HPDE6-E6E7 (cell line): Measurements from ENCODE around the gene WASHC4.
A peak's percentile ranks its signal among the peaks of the same experiment; 100 is the strongest.

Experiments used
- DNase-seq: peaks from one replicate; pipeline ENCODE4 v3.0.0; 2011; ENCODE audit warnings: missing footprints; ENCODE audit errors: extremely low spot score

Gene WASHC4, protein sequence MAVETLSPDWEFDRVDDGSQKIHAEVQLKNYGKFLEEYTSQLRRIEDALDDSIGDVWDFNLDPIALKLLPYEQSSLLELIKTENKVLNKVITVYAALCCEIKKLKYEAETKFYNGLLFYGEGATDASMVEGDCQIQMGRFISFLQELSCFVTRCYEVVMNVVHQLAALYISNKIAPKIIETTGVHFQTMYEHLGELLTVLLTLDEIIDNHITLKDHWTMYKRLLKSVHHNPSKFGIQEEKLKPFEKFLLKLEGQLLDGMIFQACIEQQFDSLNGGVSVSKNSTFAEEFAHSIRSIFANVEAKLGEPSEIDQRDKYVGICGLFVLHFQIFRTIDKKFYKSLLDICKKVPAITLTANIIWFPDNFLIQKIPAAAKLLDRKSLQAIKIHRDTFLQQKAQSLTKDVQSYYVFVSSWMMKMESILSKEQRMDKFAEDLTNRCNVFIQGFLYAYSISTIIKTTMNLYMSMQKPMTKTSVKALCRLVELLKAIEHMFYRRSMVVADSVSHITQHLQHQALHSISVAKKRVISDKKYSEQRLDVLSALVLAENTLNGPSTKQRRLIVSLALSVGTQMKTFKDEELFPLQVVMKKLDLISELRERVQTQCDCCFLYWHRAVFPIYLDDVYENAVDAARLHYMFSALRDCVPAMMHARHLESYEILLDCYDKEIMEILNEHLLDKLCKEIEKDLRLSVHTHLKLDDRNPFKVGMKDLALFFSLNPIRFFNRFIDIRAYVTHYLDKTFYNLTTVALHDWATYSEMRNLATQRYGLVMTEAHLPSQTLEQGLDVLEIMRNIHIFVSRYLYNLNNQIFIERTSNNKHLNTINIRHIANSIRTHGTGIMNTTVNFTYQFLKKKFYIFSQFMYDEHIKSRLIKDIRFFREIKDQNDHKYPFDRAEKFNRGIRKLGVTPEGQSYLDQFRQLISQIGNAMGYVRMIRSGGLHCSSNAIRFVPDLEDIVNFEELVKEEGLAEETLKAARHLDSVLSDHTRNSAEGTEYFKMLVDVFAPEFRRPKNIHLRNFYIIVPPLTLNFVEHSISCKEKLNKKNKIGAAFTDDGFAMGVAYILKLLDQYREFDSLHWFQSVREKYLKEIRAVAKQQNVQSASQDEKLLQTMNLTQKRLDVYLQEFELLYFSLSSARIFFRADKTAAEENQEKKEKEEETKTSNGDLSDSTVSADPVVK

GRCh38 chr12:105107494-105108371 lies at the start of gene WASHC4:
Gene WASHC4, plus strand, starts transcription at chr12:105107731. Its CDS starts 70 bp downstream, at chr12:105107801.
- peak; percentile 96 for DNase-seq

- peak; percentile 25 for DNase-seq
Measured at GRCh38 chr12:105060715-105061378, 46.7 kb upstream of the WASHC4 start.

- DNase-seq, result no peak
Measured at GRCh38 chr12:105064564-105065178, 42.9 kb upstream of the WASHC4 start.

GRCh38 chr12:105067511-105068031 lies 40.0 kb upstream of the WASHC4 start:
- no peak for DNase-seq

- DNase-seq, result no peak
Measured at GRCh38 chr12:105069936-105070702, 37.4 kb upstream of the WASHC4 start.

DNA sequence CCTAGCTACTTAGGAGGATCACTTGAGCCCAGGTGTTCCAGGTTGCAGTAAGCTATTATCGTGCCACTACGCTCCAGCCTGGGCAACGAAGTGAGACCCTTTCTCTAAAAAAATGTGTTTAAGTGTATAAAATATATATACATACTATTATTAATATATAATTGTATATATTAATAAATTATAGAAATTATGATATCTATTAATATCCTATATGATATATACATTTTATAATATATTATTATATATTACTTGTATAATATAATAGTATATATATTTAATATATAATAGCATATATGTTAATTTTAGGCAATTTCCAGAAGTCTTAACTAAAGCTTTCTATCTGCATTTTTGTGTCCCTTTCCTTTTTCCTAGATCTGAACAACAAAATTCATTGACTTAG lies 35.5 kb upstream of the WASHC4 start:
- DNase-seq, result no peak

DNA sequence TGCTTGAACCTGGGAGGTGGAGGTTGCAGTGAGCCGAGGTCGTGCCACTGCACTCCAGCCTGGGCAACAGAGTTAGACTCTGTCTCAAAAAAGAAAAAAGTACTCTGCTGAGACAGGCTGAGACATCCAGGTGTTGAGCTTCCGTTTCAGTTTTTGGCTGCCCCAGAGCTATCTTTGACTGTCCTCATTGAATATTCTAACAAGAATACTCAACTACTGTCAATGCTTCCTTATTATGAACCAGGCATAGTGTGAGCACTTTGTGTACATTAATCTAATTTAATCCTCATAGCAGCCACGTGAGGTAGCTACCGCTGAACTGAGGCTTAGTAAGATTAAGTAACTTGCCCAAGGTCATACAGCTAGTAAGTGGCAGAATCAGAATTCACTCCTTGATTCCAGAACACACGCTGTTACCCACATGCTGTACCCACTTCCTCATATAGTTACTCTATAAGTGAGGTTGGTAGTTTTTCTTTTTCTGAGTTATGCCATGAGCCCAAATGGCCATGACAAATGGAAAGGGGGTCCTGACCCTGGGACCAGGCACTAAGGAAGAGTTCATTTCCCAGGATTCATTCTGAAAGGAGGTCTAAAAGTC lies 34.5 kb upstream of the WASHC4 start:
- DNase-seq, result no peak

DNA sequence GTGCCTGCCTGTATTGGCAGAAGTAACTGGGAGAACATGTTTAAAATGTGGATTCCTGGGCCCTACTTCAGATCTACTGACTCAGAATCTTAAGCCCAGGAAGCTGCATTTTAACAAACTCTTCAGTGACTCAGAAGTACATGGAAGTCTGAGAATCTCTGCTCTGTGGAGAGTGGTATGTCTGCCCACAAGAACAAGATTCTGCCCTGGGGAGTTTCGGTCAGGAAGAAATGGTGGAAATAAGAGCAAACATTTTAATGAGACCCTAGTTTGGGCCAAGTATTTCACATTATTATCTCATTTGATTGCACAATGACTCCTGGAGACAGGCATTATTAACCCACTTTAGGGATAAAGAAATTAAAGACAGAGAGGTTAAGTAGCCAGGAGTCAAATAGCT lies 31.4 kb upstream of the WASHC4 start:
- no peak for DNase-seq

- no peak for DNase-seq
Measured at GRCh38 chr12:105076913-105077312, 30.6 kb upstream of the WASHC4 start.

- no peak for DNase-seq
Measured at GRCh38 chr12:105077435-105077834, 30.1 kb upstream of the WASHC4 start.

DNA sequence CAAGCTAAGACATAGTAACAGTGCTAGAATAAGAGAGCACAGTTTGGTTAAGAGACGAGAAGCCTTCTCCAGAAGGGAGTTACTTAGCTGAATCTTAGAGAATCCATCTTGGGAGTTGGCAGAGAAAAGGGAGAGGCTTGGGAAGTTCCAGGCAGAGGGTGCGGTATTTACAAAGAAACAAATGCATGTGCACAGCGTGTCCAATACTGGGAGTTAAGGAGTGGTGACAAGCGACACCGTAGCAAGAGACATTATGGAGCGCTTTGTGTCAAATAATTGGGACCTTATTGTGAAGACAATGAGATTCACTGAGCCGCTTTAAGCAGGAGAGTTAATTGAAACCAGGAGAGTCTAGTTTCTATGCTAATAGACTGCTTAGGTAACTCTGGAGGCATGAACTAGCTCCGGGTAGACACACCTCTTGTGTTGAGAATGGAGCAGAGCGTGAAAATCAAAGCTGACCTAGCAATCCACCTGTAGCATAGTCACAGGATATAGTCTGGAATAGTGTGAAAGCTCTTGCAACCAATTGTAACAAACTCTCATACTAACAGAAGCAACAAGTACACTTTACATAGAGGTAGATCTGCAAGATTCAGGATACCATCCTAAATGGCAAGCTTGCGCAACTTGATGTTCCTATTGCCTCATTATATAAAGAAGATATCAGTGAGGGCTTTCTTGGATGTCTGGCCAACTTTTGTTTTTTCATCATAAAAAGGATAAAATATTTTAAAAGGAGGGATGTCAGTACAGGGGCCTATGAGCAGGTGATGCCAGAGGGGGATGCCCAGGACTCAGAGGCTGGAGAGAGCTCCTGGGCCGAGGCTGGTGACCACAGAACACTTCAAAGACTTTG lies 28.6 kb upstream of the WASHC4 start:
- no peak for DNase-seq

DNA sequence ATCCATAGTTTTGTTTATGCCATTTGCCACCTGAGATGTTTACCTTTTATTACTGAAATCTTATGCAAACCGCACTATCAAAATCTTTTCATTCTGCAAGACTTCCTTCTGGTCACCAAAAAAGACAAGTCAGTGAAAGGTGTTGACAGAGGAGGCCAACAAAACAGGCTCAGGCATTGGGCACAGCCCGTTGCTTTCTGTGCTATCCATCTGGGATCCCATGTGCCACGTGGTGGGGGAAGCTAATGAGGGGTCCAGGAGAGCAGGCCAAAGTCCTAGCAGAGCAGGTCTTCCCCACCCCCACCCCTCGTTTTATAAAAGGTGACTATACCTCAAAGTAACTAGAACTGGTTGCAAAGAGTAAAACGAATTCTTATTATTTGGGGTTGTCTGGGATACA lies 24.5 kb upstream of the WASHC4 start:
- DNase-seq, result no peak

GRCh38 chr12:105083551-105084105 lies 23.9 kb upstream of the WASHC4 start:
- DNase-seq, result no peak

- DNase-seq, result peak; percentile 50
Measured at GRCh38 chr12:105084251-105085250, 23.0 kb upstream of the WASHC4 start, which contains the start of gene ALDH1L2. Gene ALDH1L2, minus strand, starts transcription at chr12:105084458. Its CDS starts 22 bp downstream, at chr12:105084436.

GRCh38 chr12:105085501-105085900 lies 22.0 kb upstream of the WASHC4 start:
- DNase-seq, result no peak

DNA sequence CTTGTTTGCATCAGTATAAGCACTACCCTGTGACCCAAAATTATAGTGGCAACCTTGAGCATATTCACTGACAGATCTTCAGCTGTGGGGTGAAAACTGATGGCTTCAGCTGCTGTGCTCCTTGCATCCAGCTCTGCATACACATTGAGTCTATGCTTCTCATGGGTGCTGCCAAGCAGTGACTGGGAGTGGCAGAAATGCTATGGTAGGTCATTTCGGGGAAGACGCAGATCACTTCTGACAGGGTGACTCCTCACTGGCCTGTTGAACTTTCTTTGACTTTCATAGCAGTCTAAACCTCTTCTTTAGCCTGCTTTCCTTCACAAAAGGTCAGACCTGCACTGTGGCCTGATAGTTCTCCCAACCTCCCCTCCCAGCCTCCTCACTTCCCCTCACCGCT lies 17.7 kb upstream of the WASHC4 start:
- DNase-seq, result no peak
